Endothelial cell of umbilical vein (primary cell): ENCODE results near the gene CYP11A1. TPM values are rescaled to one million over a fixed set of nuclear protein-coding genes. Genes with fewer than 3 reads are reported as not detected.

Source experiments
- BruUV-seq: library from RNA; stranded (reverse); fragments of 400-500 nt; replicated peaks from 2 replicates; lab custom pipeline; 2021; lab: Mats Ljungman, UMichigan
- CTCF ChIA-PET: fragments of 300-600, 350-600 bp; sonication (Branson Sonifier 250); formaldehyde crosslinking; loops from one replicate; lab custom pipeline; 2021; ENCODE audit warnings: antibody characterized with exemption, inconsistent platforms; lab: Charles Lee
- POLR2A ChIA-PET: fragments of 300-600, 350-600 bp; sonication (Branson Sonifier 250); formaldehyde crosslinking; loops from one replicate; lab custom pipeline; 2021; ENCODE audit warnings: antibody characterized with exemption, inconsistent platforms; lab: Charles Lee
- DNase-seq: peaks from one replicate; pipeline ENCODE4 v3.0.0-alpha.2; 2011; ENCODE audit warnings: low read depth, low spot score
- FAIRE-seq: peaks from 2 replicates; lab custom pipeline; 2011; peaks lifted over from hg19 to GRCh38; lab: Jason Lieb, UNC
- H2AFZ ChIP-seq: 2 replicates; pipeline ENCODE4 v1.6.0; 2012; ENCODE audit warnings: low read depth, low read length, control low read depth, inconsistent platforms
- H3K27ac ChIP-seq: 2 replicates; pipeline ENCODE4 v1.5.1; 2011; ENCODE audit warnings: low read depth, mild to moderate bottlenecking, control low read depth, low read length, moderate library complexity; ENCODE audit not compliant: insufficient read depth
- H3K27me3 ChIP-seq, 2 experiments: 2 replicates each; pipeline versions ENCODE4 v1.6.0 to v1.6.1; 2011; ENCODE audit warnings: low read length in 2 of 2, mixed read lengths in 1 of 2; ENCODE audit not compliant: control insufficient read depth in 2 of 2, insufficient read depth in 2 of 2
- H3K36me3 ChIP-seq, 2 experiments: 2 replicates in 1 of 2; 3 replicates in 1 of 2; pipeline ENCODE4 v1.5.1; 2011; ENCODE audit warnings: low read length in 2 of 2, mild to moderate bottlenecking in 1 of 2, moderate library complexity in 1 of 2; ENCODE audit not compliant: control insufficient read depth in 2 of 2, insufficient read depth in 2 of 2; ENCODE audit errors: extremely low read depth in 1 of 2
- H3K4me1 ChIP-seq: 3 replicates; pipeline ENCODE4 v1.5.1; 2011; ENCODE audit warnings: mild to moderate bottlenecking, low read length; ENCODE audit not compliant: control insufficient read depth, insufficient read depth; ENCODE audit errors: extremely low read depth
- H3K4me2 ChIP-seq: 2 replicates; pipeline ENCODE4 v1.6.1; 2011; ENCODE audit warnings: low read length, control low read depth, mixed read lengths; ENCODE audit not compliant: insufficient read depth
- H3K4me3 ChIP-seq, 3 experiments: fragments of 200-600 bp in 1 of 3; sonication (generic), shearing (Covaris generic) in 1 of 3; replicated peaks in 1 of 3; 2 replicates each; pipeline ENCODE4 v1.5.1; 2011 to 2016; ENCODE audit warnings: control low read depth in 3 of 3, low read length in 3 of 3, mild to moderate bottlenecking in 2 of 3, inconsistent platforms in 1 of 3, low read depth in 1 of 3, moderate library complexity in 1 of 3; ENCODE audit not compliant: insufficient read depth in 1 of 3
- H3K79me2 ChIP-seq: 2 replicates; pipeline ENCODE4 v1.6.0; 2012; ENCODE audit warnings: low read length, inconsistent platforms; ENCODE audit not compliant: control insufficient read depth, insufficient read depth
- H3K9ac ChIP-seq: replicated peaks from 2 replicates; pipeline ENCODE3; 2011; ENCODE audit warnings: low read length, control low read depth; ENCODE audit not compliant: insufficient read depth; ENCODE audit errors: extremely low read depth
- H3K9me1 ChIP-seq: replicated peaks from 3 replicates; pipeline ENCODE4 v1.6.0; 2011; ENCODE audit warnings: mild to moderate bottlenecking, low read length; ENCODE audit not compliant: control insufficient read depth, insufficient read depth; ENCODE audit errors: extremely low read depth
- H3K9me3 ChIP-seq: replicated peaks from 2 replicates; pipeline ENCODE4 v1.5.1; 2012; ENCODE audit warnings: low read length, inconsistent platforms; ENCODE audit not compliant: control insufficient read depth, insufficient read depth
- H4K20me1 ChIP-seq: replicated peaks from 2 replicates; pipeline ENCODE3; 2011; ENCODE audit warnings: mild to moderate bottlenecking, low read length; ENCODE audit not compliant: control insufficient read depth, insufficient read depth; ENCODE audit errors: extremely low read depth
- EZH2 ChIP-seq: IDR thresholded peaks from 2 replicates; pipeline ENCODE4 v1.6.1; 2012; ENCODE audit warnings: borderline replicate concordance, low read depth, mild to moderate bottlenecking, moderate library complexity, low read length, inconsistent platforms; ENCODE audit not compliant: severe bottlenecking
- FOS ChIP-seq: IDR thresholded peaks from 2 replicates; pipeline ENCODE4 v1.6.1; 2011; ENCODE audit warnings: mild to moderate bottlenecking, low read length, moderate library complexity, borderline replicate concordance; ENCODE audit not compliant: insufficient read depth
- GATA2 ChIP-seq: IDR thresholded peaks from 2 replicates; pipeline ENCODE4 v1.7.0; 2011; ENCODE audit warnings: low read depth, mild to moderate bottlenecking, moderate library complexity, mixed read lengths, low read length; ENCODE audit not compliant: insufficient read length, insufficient read depth
- JUN ChIP-seq: IDR thresholded peaks from 2 replicates; pipeline ENCODE4 v1.6.1; 2011; ENCODE audit warnings: borderline replicate concordance, low read depth; ENCODE audit not compliant: insufficient read length, insufficient read depth
- MYC ChIP-seq: IDR thresholded peaks from one replicate; pipeline ENCODE4 v1.6.1; 2011; ENCODE audit warnings: mild to moderate bottlenecking, low read depth, low read length
- POLR2A ChIP-seq: IDR thresholded peaks from 2 replicates; pipeline ENCODE4 v1.6.1; 2012; ENCODE audit warnings: low read depth, mild to moderate bottlenecking, control low read depth, low read length
- POLR2AphosphoS5 ChIP-seq: IDR thresholded peaks from 2 replicates; pipeline ENCODE4 v1.6.1; 2012; ENCODE audit warnings: low read depth, mild to moderate bottlenecking, control low read depth, low read length, moderate library complexity; ENCODE audit not compliant: insufficient read depth
- dilution Hi-C: fragments of 300-500 bp; cut with MboI; formaldehyde crosslinking; loops from one replicate; pipeline ENCODE4 v1.15.0; 2019; ENCODE audit warnings: low sequenced_read_pairs; ENCODE audit not compliant: extremely low pct_ligation_motif_present
- intact Hi-C: fragments of 100-400 bp; cut with micrococcal nuclease; formaldehyde crosslinking; loops from one replicate; pipeline ENCODE4 v1.10.0; 2022
- polyA plus RNA-seq, 4 experiments: library from polyadenylated mRNA; depleted of rRNA in 3 of 4; stranded (reverse) in 3 of 4; unstranded in 1 of 4; fragments of >200 nt; gene quantifications; 2 replicates each; pipeline versions ENCODE4 v1.2.1 to v1.2.3, GENCODE V29; 2011 to 2012; ENCODE audit warnings: missing spikeins in 1 of 4
- total RNA-seq: library from RNA; stranded (reverse); gene quantifications from 2 replicates; pipeline ENCODE4 v1.2.3, GENCODE V29; 2021
- TF ChIP-seq, protein P1 (sequence below): IDR thresholded peaks from 2 replicates; pipeline ENCODE4 v1.6.1; 2011; ENCODE audit not compliant: insufficient read depth, insufficient read length
- TF ChIP-seq, protein P2 (sequence below), 2 donors: IDR thresholded peaks; 1 replicate in 1 of 2; 2 replicates in 1 of 2; pipeline ENCODE4 v1.5.1; 2011; ENCODE audit warnings: low read length in 2 of 2, mild to moderate bottlenecking in 2 of 2, moderate library complexity in 2 of 2, control low read depth in 1 of 2, inconsistent platforms in 1 of 2, low read depth in 1 of 2; ENCODE audit not compliant: insufficient read depth in 1 of 2; ENCODE audit errors: extremely low read depth in 1 of 2

Gene CYP11A1
- total and polyA plus RNA-seq, 2 donors (not counting 3 experiments of a cell fraction or from before 2014, with no cell fraction given), result 0.08 TPM; not detected in 1

GRCh38 chr15:74347757-74348250 is 19.6 kb downstream of the CYP11A1 start:
- intact Hi-C loops (no loop called here), dilution Hi-C loops (no loop called here)
- CTCF ChIA-PET, result no interaction called here
- H3K9me3 ChIP-seq, result no peaks in the 10 kb centered on the region
- TF ChIP-seq, protein P1, sequence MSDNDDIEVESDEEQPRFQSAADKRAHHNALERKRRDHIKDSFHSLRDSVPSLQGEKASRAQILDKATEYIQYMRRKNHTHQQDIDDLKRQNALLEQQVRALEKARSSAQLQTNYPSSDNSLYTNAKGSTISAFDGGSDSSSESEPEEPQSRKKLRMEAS, result no peak
- TF ChIP-seq POLR2A, result no peak
- TF ChIP-seq POLR2AphosphoS5, result no peak
- no peak for TF ChIP-seq MYC
- TF ChIP-seq FOS, result no peak
- TF ChIP-seq, protein P2, sequence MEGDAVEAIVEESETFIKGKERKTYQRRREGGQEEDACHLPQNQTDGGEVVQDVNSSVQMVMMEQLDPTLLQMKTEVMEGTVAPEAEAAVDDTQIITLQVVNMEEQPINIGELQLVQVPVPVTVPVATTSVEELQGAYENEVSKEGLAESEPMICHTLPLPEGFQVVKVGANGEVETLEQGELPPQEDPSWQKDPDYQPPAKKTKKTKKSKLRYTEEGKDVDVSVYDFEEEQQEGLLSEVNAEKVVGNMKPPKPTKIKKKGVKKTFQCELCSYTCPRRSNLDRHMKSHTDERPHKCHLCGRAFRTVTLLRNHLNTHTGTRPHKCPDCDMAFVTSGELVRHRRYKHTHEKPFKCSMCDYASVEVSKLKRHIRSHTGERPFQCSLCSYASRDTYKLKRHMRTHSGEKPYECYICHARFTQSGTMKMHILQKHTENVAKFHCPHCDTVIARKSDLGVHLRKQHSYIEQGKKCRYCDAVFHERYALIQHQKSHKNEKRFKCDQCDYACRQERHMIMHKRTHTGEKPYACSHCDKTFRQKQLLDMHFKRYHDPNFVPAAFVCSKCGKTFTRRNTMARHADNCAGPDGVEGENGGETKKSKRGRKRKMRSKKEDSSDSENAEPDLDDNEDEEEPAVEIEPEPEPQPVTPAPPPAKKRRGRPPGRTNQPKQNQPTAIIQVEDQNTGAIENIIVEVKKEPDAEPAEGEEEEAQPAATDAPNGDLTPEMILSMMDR (IDR thresholded peaks at IDR 0.05; ENCODE audit: extremely low read depth in 1 of 2, insufficient read depth in 1 of 2, low read depth in 1 of 2, low read length in 2 of 2), result no peak
- no peak for TF ChIP-seq JUN
- TF ChIP-seq EZH2, result no peak
- no peak for TF ChIP-seq GATA2
- no peaks in the 10 kb centered on the region for H3K36me3 ChIP-seq
- H2AFZ ChIP-seq, result no peak overlapping the region
- FAIRE-seq (no peak), DNase-seq (no peak)
- no peak overlapping the region for H3K4me2 ChIP-seq
- H3K4me3 ChIP-seq, result no peak overlapping the region
- BruUV-seq, result no TSS peak
- no peaks in the 10 kb centered on the region for H3K9me1 ChIP-seq
- H3K27ac ChIP-seq, result no peak overlapping the region
- no peaks in the 10 kb centered on the region for H3K79me2 ChIP-seq
- no peak overlapping the region for H3K9ac ChIP-seq
- no peaks in the 10 kb centered on the region for H4K20me1 ChIP-seq
- peaks cover 0 to 4% of the 10 kb centered on the region in 2 experiments for H3K27me3 ChIP-seq
- peaks cover 11% of the 10 kb centered on the region for H3K4me1 ChIP-seq
- POLR2A ChIA-PET, result no interaction called here
